ENCODE data around the gene KRT74. TPM values are rescaled to one million over a fixed set of nuclear protein-coding genes. Genes with fewer than 3 reads are reported as not detected.

Gene KRT74
- total and polyA plus RNA-seq, 2 of the 8 experiments (the other 6 are each of a cell fraction or from before 2014, with no cell fraction given): not detected

- TF ChIP-seq KDM1A (IDR thresholded peaks at IDR 0.05; ENCODE audit: borderline replicate concordance, low read length): no peak
- TF ChIP-seq E2F6 (IDR thresholded peaks at IDR 0.05): no peak
- no peak for TF ChIP-seq SP1 (IDR thresholded peaks at IDR 0.05; ENCODE audit: low read depth, low read length)
- no peak for TF ChIP-seq SP4 (IDR thresholded peaks at IDR 0.05; ENCODE audit: low read length)
- TF ChIP-seq SUZ12 (IDR thresholded peaks at IDR 0.05; ENCODE audit: low read length): no peak
- TF ChIP-seq BCL11A (IDR thresholded peaks at IDR 0.05; ENCODE audit: low read depth in 2 of 2, low read length in 2 of 2): no peak
- TF ChIP-seq CBX8 (IDR thresholded peaks at IDR 0.05; ENCODE audit: borderline replicate concordance, low read depth, low read length): no peak
- no peak for TF ChIP-seq HDAC2 (IDR thresholded peaks at IDR 0.05; ENCODE audit: borderline replicate concordance in 1 of 2, low read depth in 2 of 2, low read length in 2 of 2)
Observed at GRCh38 chr12:52528641-52529143, 45.0 kb downstream of the KRT74 start (continued).
